ENCODE results near the gene CCL26.
A peak's percentile ranks its signal among the peaks of the same experiment; 100 is the strongest.

CCL26 gene, protein sequence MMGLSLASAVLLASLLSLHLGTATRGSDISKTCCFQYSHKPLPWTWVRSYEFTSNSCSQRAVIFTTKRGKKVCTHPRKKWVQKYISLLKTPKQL

DNA sequence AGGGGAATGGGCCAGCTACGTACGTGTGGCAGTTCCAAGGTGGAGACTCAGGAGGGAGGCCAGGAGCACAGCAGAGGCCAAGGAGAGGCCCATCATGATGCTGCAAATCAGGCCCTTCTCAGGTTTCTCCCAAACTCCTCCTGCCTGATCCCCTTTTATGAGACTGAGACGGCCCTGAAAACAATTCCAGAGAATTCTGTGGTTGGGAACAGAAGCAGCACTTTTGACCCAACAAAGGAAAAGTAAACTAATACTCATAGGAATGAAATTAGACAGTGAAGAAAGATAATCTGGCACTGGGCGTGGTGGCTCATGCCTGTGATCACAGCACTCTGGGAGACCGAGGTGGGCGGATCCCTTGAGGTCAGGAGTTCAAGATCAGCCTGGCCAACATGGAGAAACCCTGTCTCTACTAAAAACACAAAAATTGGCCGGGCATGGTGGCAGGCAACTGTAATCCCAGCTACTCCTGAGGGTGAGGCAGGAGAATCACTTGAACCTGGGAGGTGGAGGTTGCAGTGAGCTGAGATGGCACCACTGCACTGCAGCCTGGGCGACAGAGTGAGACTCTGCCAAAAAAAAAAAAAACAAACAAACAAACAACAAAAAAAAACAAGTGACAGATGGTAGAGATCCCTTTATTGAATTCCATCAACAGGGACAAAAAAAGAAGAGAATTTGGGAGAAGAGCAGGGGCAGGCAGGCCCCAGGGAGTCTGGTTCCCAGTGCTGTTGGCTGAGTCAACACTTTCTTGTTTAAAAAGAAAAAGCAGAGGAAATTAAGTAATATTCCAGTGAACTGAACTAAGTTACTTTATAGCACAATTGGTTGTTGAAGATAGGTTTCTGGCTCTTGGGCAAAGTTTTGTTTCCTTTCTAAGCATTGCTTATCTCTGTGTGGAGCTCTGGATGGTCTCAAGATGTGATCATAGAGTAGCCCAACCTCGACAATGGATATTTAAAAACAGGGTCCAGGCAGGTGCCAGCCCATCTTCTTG, at the start of gene CCL26:
Gene CCL26 (minus strand): TSS at position 131 of the 997 bp plus-strand sequence. CDS start 35 bp downstream, at position 96.
- peak; percentile 42 for DNase-seq (ENCODE audit: low spot score)
- no peak for FAIRE-seq

DNA sequence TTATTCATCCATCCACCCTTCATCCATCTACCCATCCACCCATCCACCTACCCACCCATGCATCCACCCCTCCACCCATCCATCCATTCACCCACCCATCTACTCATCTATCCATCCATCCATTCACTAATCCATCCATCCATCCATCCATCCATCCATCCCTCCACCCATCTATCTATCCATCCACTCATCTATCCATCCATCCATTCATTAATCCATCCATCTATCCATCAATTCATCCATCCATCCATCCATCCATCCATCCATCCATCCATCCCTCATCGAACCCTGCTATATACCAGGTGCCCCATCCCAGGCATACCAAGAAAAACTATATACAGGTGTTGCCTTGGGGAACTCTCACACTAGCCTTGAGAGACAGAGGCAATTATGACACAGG, 48.7 kb upstream of the CCL26 start:
- peak; percentile 5 for FAIRE-seq

DNA sequence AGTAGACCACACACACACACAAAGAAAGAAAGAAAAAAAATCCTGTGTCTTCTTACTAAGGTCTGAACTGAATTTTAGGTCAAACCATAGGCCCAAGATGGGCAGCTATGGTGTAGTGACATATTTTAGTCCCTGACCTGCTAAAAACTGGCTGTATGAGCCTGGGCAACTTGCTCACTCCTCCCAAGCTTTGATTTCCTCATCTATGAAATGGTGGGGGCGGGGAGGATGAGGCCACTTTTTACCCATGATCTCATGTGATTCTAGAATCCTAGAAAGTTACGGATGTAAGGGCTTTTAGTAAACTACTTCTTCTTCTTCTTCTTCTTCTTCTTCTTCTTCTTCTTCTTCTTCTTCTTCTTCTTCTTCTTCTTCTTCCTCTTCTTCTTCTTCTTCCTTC, 47.7 kb upstream of the CCL26 start:
- FAIRE-seq (no peak), DNase-seq (ENCODE audit: low spot score) (no peak)

More for the DNA sequence above, 48.7 kb upstream of the CCL26 start:
- no peak for DNase-seq (ENCODE audit: low spot score)

- DNase-seq (ENCODE audit: low spot score) (no peak), FAIRE-seq (no peak)
These were observed 46.5 kb upstream of the CCL26 start for GRCh38 chr7:75818472-75818871.

- FAIRE-seq, result no peak
- no peak for DNase-seq (ENCODE audit: low spot score)
These were observed 45.1 kb upstream of the CCL26 start for GRCh38 chr7:75817116-75817515.

DNA sequence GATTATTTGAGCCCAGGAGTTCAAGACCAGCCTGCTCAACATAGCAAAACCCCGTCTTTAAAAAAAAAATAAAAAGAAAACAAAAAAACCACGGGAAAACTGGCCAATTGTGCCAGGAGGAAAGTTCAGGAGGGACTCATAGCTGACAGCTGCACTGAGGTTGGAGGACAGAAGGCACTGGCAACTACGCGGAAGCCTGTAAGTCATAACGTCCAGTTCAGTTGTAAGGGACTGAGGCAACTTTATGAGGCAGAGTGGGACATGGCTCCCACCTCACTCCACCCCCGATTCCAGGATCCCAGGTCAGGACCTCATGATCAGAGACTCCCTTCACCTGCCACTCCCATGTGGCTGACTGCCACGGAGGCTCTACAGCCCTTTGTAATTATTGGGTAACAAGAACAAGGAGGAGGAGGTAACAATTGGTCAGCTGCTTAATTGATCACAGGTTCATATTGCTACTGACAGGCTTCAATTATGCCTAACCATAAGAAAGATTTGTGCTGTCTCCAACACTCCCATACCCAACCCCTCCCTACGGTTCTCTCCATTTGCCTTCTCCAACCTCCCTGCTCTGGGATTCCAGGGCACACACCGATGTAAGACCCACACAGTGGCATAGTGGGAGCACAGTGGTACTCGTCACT, 43.5 kb upstream of the CCL26 start:
- no peak for FAIRE-seq
- DNase-seq (ENCODE audit: low spot score), result no peak

GRCh38 chr7:75814407-75814947, 42.5 kb upstream of the CCL26 start:
- no peak for DNase-seq (ENCODE audit: low spot score)
- no peak for FAIRE-seq

DNA sequence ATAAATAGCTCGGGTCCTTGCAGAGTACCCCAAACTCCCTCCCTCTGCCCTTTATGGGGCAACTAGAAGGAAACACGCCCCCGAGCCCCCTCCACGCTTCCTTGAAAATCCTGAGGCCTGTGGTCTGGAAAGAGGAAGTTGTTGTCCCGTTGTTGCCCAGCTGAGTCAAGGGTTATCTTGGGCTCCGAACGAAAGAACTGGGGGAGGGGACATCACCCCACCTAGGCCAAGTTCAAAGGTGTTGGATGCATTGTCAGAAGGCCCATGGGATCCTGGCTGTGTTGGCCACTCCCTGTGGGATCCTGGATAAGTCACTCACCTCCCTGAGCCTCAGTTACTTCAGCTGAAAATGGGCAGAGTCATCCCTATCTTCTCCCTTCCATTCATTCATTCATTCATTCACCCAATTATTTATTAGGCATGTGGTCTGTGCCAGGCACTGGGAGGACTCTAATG, 41.8 kb upstream of the CCL26 start, which contains the start of gene CCL24:
Gene CCL24 (minus strand): TSS at position 26 of the 456 bp plus-strand sequence. CDS start 91 bp downstream, outside the sequence.
- no peak for FAIRE-seq

GRCh38 chr7:75813084-75813483, 41.1 kb upstream of the CCL26 start:
- FAIRE-seq, result no peak
- DNase-seq (ENCODE audit: low spot score), result no peak

More for the DNA sequence above, 41.8 kb upstream of the CCL26 start, which contains the start of gene CCL24:
- DNase-seq (ENCODE audit: low spot score), result no peak

- DNase-seq (ENCODE audit: low spot score), result no peak
- FAIRE-seq, result no peak
These were observed 40.1 kb upstream of the CCL26 start for GRCh38 chr7:75811894-75812678.

DNA sequence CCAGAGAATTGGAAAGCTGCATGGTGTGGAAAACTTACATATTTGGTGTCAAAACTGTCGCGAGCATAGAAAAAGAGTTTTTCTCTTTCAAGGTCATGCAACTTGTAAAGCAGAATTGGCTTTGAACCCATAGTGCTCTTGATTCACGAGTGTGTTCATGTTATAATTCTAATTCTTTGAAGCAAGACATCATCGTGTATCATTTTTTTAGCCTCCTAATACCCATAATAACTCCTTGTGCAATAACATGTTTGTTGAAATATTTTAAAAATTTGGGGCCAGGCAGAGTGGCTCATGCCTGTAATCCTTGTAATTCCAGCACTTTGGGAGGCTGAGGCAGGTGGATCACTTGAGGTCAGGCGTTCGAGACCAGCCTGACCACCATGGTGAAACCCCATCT, 37.4 kb upstream of the CCL26 start:
- DNase-seq (ENCODE audit: low spot score) (no peak), FAIRE-seq (no peak)

DNA sequence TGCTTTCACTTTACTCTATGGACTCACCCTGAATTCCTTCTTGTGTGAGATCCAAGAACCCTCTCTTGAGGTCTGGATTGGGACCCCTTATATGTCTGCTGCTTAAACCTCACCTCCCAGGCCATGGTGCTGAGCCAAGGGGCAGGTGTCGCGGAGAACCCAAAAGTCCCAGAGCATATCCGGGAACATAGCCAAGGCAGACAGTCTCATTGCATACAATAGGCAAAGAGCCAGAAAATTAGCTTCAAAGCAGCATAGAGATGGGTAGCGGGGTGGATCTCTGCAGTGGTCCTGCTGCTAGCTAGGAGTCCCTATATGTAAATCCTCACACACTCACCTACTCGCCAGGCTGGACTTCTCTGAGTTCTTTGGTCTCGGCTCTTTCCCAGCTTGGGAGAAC, 36.1 kb upstream of the CCL26 start:
- DNase-seq (ENCODE audit: low spot score) (no peak), FAIRE-seq (no peak)

DNA sequence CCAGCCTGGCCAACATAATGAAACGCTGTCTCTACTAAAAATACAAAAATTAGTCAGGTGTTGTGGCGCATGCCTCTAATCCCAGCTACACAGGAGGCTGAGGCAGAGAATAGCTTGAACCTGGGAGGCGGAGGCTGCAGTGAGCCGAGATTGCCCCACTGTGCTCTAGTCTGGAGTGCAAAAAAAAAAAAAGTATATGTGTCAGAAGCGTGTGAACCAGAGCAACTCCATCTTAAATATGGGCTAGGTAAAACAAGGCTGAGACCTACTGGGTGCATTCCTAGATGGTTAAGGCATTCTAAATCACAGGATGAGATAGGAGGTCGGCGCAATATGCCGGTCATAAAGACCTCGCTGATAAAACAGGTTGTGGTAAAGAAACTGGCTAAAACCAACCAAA, 35.4 kb upstream of the CCL26 start:
- DNase-seq (ENCODE audit: low spot score) (no peak), FAIRE-seq (no peak)

- DNase-seq (ENCODE audit: low spot score), result no peak
- FAIRE-seq, result no peak
These were observed 34.7 kb upstream of the CCL26 start for GRCh38 chr7:75806560-75807307.

DNA sequence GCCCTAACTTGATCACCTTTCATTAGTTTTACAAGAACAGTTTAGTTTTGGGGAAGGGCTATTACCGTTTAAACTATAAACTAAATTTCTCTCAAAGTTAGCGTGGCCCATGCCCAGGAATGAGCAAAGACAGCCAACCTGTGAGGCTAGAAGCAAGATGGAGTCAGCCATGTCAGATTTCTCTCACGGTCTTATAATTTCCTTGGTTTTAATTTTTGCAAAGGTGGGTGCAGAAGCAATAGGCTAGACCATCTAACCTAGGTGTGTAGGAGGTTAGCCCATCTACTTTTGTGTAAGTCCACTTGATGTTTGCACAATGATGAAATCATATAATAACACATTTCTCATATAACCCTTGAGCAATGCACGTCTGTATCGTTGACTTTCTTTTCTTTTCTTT, 32.7 kb upstream of the CCL26 start:
- FAIRE-seq, result no peak
- no peak for DNase-seq (ENCODE audit: low spot score)

DNA sequence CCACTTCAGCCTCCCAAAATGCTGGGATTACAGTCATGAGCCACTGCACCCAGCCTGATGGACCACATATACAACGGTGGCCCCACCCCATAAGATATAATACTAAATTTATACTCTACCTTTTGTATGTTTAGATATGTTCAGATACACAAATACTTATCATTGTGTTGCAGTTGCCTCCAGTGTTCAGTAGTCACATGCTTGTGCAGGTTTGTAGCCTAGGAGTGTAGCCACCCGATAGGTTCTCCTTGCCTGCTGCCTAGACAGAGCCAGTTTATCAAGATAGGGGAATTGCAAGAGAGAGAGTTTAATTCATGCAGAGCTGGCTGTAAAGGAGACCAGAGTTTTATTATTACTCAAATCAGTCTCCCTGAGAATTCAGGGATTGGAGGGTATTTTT, 32.0 kb upstream of the CCL26 start:
- no peak for FAIRE-seq
- no peak for DNase-seq (ENCODE audit: low spot score)

GRCh38 chr7:75802552-75802821, 30.5 kb upstream of the CCL26 start:
- FAIRE-seq, result no peak
- no peak for DNase-seq (ENCODE audit: low spot score)

DNA sequence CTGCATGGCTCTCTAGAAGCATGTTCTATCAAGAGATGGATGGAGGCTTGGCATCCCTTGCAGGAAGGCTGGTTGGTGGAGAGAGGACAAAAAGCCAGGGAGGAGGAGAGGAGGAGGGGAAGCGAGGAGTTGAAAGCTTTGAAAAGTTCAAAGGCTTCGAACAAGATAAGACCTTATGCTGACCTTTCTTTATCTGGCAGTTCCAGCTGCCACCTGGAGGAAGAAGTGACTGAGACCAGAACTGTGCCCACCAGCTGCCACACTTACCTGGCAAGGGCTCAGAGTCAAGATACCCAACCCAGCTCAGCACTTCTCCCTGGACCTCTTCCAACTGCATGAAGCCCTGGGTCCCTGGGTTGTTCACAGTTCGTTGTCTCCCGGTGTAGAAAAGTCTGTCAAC, 26.8 kb upstream of the CCL26 start:
- DNase-seq (ENCODE audit: low spot score), result no peak
- no peak for FAIRE-seq

DNA sequence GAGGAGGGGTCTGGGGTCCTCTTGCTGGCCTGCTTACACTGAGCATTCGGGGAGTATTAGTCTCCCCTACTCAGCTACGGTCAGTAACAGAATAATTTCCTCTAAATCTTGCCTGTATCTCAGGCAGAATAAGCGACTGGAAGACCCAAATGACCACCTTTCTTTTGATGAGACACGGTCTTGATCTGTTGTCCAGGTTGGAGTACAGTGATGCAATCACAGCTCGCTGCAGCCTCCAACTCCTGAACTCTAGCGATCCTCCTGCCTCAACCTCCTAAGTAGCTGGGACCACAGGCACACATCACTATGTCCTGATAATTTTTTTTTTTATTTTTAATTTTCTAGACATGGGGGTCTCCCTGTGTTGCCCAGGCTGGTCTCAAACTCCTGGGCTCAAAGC, 24.4 kb upstream of the CCL26 start:
- no peak for FAIRE-seq

DNA sequence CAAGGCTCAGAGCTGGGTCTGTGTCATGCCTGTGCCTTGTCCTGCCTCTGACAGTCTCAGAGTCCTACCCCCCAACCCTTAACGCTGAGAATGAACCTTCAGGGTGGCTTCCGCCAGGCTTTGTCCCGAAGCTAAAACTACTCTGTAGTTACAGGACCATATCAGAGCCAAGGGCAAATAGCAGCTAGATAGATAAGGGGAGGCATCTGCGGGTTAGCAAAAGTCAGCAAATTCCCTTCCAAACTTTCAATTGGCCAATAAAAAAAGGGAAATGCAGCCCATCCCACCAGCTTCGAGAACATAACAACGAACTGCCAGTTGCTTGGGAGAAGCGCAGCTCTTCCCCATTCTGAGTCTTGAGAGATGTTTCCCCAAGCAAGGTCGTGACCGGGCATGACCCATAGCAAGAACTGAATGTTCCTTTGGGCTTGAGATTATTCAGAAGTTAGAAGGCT, 23.8 kb upstream of the CCL26 start:
- FAIRE-seq, result no peak

More for the DNA sequence above, 24.4 kb upstream of the CCL26 start:
- no peak for DNase-seq (ENCODE audit: low spot score)

More for the DNA sequence above, 23.8 kb upstream of the CCL26 start:
- DNase-seq (ENCODE audit: low spot score), result no peak

Measured in urothelium cell line (cell line).